Osteoblast (primary cell): Measurements from ENCODE around the gene EXD2. TPM values are rescaled to one million over a fixed set of nuclear protein-coding genes. Genes with fewer than 3 reads are reported as not detected.

Experiments
- DNase-seq: peaks from one replicate; pipeline ENCODE4 v3.0.0; 2011; ENCODE audit warnings: low spot score, mixed read lengths; ENCODE audit not compliant: insufficient read length; ENCODE audit errors: missing footprints
- H2AFZ ChIP-seq: 2 replicates; pipeline ENCODE4 v1.6.0; 2011; ENCODE audit warnings: mild to moderate bottlenecking, low read length
- H3K27ac ChIP-seq: 2 replicates; pipeline ENCODE4 v1.5.1; 2011; ENCODE audit warnings: mild to moderate bottlenecking, low read depth, low read length, moderate library complexity
- H3K27me3 ChIP-seq: 2 replicates; pipeline ENCODE4 v1.6.0; 2012; ENCODE audit warnings: mild to moderate bottlenecking, control low read depth, inconsistent platforms, low read length, moderate library complexity; ENCODE audit not compliant: insufficient read depth
- H3K36me3 ChIP-seq: 2 replicates; pipeline ENCODE4 v1.5.1; 2011; ENCODE audit warnings: mild to moderate bottlenecking, low read length, control low read depth, moderate library complexity; ENCODE audit not compliant: insufficient read depth
- H3K4me1 ChIP-seq: 2 replicates; pipeline ENCODE4 v1.5.1; 2011; ENCODE audit warnings: mild to moderate bottlenecking, low read length, control low read depth, moderate library complexity; ENCODE audit not compliant: insufficient read depth
- H3K4me2 ChIP-seq: 2 replicates; pipeline ENCODE4 v1.6.0; 2011; ENCODE audit warnings: mild to moderate bottlenecking, low read length; ENCODE audit not compliant: insufficient read depth
- H3K4me3 ChIP-seq: fragments of 200-600 bp; sonication (generic); 3 replicates; pipeline ENCODE4 v1.5.1; 2012; ENCODE audit warnings: mild to moderate bottlenecking, low read length, inconsistent platforms; ENCODE audit not compliant: insufficient read depth
- H3K79me2 ChIP-seq: 2 replicates; pipeline ENCODE4 v1.6.0; 2012; ENCODE audit warnings: mild to moderate bottlenecking, low read length, control low read depth, inconsistent platforms; ENCODE audit not compliant: insufficient read depth
- H3K9me3 ChIP-seq: 2 replicates; pipeline ENCODE4 v1.5.1; 2011; ENCODE audit warnings: low read depth, low read length, control low read depth
- H4K20me1 ChIP-seq: 2 replicates; pipeline ENCODE4 v1.6.0; 2012; ENCODE audit warnings: mild to moderate bottlenecking, low read length, control low read depth; ENCODE audit not compliant: insufficient read depth
- total RNA-seq: library from RNA; depleted of rRNA; stranded (reverse); fragments of >200 nt; gene quantifications from 2 replicates; pipeline ENCODE4 v1.2.3, GENCODE V29; 2012
- TF ChIP-seq, protein P1 (sequence below): IDR thresholded peaks from 2 replicates; pipeline ENCODE4 v1.5.1; 2011; ENCODE audit warnings: mild to moderate bottlenecking, low read depth, low read length, moderate library complexity; ENCODE audit errors: extremely low read depth

Gene EXD2
- total RNA-seq, 1 donor, result 19.9 TPM

DNA sequence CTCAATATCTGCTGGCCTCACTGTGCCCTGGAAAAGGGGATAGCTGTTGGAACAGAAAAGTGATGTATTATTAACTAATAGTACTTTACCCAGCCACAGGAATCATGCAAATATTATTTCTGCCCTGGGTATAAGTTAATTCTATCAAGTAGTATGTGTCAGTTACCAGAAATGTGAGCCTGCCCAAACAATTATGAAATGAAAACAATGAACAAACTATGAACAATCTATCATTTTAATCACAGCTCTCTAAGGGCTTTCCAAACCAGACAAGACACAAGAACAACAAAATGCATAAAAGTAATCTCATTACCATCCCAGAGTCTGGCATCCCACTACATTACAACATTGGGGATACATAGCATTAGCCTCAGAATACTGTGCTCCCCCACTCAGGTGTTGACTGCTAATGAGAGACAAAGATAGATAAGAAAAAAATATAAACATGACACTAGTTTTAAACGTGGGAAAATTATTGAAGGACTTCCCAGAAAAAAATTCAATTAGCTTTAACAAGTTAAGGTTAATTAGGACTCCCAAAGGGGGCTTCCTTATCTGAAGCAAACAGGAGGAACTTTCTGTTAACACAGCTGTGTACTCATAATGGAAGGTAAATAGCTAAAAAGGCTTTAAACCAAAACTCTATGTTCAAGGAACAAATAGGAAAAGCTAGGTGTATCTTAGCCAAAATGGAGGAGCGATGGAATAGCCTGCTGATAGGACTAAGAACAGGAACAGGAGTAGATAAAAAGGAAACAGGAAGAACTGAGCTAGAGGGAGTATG is 41.6 kb upstream of the EXD2 start:
- Histone ChIP-seq H3K4me2 (peak overlapping the region; percentile 52), H3K4me3 (no peak overlapping the region), H4K20me1 (peaks cover 46% of the 10 kb centered on the region)

DNA sequence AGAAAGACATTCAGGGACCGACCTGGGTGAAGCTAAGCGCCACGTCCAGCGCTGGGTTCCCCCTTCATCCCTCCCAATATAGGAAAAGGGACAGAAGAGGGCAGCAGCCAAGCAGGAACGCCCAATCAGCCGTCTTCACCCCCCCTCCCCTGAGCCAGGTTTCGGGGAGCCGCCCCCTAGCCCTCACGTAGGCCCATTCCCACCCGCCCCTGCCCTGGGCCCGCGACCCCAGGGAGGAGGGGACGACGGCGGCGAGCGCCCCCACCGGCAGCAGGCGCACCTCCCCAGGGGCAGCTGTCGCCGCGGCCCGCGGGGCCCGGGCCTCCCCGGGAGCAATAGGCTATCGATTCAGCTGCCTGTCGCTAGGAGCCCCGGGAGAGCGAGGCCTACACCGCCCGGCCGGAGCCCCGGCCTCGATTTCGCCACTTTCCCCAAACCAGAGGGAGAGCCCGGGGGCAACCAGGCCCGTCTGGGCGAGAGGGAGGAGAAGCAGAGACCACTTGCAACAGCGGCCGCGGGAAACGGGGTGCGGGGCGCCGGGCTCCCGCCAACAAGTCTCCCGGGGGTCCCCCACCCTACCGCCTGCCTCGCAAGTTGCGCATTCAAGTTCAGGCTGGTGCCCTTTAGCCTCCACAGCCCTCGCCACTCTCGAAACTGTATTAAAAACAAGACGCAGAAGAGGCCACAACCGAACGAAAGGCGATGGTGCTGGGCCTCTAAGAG is 39.7 kb upstream of the EXD2 start:
- H3K79me2 ChIP-seq, result peaks cover 60% of the 10 kb centered on the region
- H3K4me1 ChIP-seq, result peaks cover 35% of the 10 kb centered on the region
- H3K4me3 ChIP-seq, result peak overlapping the region; percentile 91
- H3K27me3 ChIP-seq, result peaks cover 7% of the 10 kb centered on the region
- peaks cover 6% of the 10 kb centered on the region for H3K36me3 ChIP-seq
- H3K9me3 ChIP-seq, result no peaks in the 10 kb centered on the region
- peak overlapping the region; percentile 88 for H3K4me2 ChIP-seq
- TF ChIP-seq, protein P1, sequence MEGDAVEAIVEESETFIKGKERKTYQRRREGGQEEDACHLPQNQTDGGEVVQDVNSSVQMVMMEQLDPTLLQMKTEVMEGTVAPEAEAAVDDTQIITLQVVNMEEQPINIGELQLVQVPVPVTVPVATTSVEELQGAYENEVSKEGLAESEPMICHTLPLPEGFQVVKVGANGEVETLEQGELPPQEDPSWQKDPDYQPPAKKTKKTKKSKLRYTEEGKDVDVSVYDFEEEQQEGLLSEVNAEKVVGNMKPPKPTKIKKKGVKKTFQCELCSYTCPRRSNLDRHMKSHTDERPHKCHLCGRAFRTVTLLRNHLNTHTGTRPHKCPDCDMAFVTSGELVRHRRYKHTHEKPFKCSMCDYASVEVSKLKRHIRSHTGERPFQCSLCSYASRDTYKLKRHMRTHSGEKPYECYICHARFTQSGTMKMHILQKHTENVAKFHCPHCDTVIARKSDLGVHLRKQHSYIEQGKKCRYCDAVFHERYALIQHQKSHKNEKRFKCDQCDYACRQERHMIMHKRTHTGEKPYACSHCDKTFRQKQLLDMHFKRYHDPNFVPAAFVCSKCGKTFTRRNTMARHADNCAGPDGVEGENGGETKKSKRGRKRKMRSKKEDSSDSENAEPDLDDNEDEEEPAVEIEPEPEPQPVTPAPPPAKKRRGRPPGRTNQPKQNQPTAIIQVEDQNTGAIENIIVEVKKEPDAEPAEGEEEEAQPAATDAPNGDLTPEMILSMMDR, result peak; percentile 24
- H2AFZ ChIP-seq, result peak overlapping the region; percentile 78
- H4K20me1 ChIP-seq, result peaks cover 30% of the 10 kb centered on the region
- H3K27ac ChIP-seq, result peak overlapping the region; percentile 70
- peak; percentile 94 for DNase-seq

More for the DNA sequence above, 41.6 kb upstream of the EXD2 start:
- peak; percentile 46 for DNase-seq
- H2AFZ ChIP-seq, result no peak overlapping the region
- no peaks in the 10 kb centered on the region for H3K9me3 ChIP-seq
- peak overlapping the region; percentile 47 for H3K27ac ChIP-seq
- no peaks in the 10 kb centered on the region for H3K27me3 ChIP-seq
- TF ChIP-seq, protein P1, result no peak
- H3K79me2 ChIP-seq, result peaks cover 75% of the 10 kb centered on the region
- H3K36me3 ChIP-seq, result peaks cover 7% of the 10 kb centered on the region
- H3K4me1 ChIP-seq, result peaks cover 35% of the 10 kb centered on the region

DNA sequence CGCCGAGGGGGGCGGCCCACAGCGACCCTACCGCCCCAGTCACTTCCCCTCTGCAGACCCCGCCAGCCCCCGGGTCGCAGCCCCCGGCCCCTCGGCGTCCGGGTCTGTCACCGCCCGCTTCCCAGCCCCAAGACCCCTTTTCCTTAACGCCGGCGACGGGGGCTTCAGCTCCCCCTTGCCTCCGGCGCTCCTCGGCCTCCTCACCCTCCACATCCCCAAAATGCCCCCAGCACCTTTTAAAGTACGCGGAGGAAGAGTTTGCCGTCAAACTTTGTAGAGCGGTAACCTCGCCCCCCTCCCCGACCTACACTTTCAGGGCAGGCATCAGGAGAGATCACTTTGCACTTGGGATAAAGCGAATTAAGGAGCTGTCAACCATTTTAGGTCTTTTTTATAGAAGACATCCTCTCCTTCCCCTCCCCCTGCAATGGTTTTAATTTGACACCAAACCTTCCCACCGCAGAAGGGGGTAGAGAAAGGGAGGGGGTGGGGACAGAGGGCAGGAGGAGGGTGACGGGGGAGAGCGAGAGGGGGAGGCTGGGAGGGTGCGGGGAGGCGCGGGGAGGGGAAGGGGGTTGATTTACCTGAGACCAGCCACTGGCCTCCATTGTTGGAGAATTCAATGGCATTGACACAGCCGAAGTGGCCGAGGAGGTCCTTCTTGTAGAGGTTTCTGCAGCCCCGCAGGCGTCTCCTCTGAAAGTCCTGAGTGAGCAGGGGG is 39.0 kb upstream of the EXD2 start:
- peaks cover 5% of the 10 kb centered on the region for H3K36me3 ChIP-seq
- H3K9me3 ChIP-seq, result no peaks in the 10 kb centered on the region
- peaks cover 35% of the 10 kb centered on the region for H3K4me1 ChIP-seq
- H4K20me1 ChIP-seq, result peaks cover 23% of the 10 kb centered on the region
- peaks cover 52% of the 10 kb centered on the region for H3K79me2 ChIP-seq
- TF ChIP-seq, protein P1, result no peak
- DNase-seq, result peak; percentile 83
- H3K4me3 ChIP-seq, result peak overlapping the region; percentile 91
- H3K27ac ChIP-seq, result peak overlapping the region; percentile 69
- peaks cover 7% of the 10 kb centered on the region for H3K27me3 ChIP-seq
- peak overlapping the region; percentile 88 for H3K4me2 ChIP-seq
- H2AFZ ChIP-seq, result peak overlapping the region; percentile 86
